Fibroblast of gingiva (primary cell): ENCODE data around the gene ATXN7L1.

Experiments used
- DNase-seq: peaks from one replicate; pipeline ENCODE4 v3.0.0-alpha.2; 2011; ENCODE audit warnings: low read depth

The ATXN7L1 gene

DNA sequence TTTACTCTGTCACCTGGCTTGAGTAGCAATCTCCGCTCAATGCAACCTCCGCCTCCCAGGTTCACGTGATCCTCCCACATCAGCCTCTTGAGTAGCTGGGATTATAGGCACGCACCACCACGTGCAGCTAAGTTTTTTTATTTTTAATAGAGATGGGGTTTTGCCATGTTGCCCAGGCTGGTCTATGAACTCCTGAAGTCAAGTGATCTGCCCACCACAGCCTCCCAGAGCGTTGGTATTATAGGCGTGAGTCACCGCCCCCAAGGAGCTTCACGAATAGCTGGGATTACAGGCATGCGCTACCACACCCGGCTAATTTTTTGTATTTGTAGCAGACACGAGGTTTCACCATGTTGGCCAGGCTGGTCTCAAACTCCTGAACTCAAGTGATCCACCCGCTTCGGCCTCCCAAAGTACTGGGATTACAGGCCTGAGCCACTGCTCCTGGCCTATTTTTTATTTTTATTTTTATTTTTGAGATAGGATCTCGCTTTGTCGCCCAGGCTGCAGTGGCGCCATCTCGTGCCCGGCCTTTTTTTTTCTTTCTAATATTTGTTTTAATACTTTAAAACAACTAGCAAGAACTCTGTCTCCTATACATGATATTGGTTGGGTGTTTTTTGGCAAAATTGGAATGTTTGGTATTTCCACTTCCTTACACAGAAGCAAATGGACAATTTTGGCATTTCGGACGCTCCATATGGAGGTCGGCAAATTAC lies 296.2 kb downstream of the ATXN7L1 start:
- DNase-seq: no peak

DNA sequence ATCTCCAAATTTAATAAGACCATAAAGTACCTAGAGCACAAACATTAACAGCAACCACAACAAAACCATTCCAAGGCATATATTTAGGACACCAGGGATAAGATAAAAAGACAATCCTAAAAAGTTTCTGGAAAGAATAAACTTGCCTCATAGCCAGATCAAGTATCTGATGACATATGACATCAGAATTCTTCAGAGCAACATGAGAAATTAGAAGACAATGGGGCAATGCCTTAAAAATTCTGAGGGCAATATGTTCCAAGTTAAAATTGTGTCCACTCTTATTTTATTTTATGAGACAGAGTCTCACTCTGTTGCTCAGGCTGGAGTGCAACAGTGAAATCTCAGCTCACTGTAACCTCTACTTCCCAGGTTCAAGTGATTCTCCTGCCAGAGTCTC lies 297.9 kb downstream of the ATXN7L1 start:
- DNase-seq: peak; percentile 75

DNA sequence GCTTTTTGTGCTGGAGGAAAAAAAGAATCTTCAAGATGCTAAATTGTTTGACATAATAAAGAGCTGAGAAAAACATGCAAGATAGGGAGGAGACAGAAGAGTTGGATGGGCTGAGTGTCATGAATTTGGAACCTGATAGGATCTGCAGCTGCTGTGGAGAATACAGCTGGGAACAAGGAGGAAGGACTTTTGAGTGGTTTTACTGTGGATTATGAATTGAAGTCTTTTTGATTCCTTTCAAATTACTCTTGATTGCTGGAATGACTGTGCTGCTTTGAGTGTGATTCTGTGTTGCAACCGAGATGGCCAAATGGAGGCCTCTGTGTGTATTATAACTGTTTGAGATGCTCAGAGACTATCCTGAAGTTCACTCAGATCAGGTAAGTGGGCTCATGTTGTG lies 299.1 kb downstream of the ATXN7L1 start:
- peak; percentile 31 for DNase-seq

DNA sequence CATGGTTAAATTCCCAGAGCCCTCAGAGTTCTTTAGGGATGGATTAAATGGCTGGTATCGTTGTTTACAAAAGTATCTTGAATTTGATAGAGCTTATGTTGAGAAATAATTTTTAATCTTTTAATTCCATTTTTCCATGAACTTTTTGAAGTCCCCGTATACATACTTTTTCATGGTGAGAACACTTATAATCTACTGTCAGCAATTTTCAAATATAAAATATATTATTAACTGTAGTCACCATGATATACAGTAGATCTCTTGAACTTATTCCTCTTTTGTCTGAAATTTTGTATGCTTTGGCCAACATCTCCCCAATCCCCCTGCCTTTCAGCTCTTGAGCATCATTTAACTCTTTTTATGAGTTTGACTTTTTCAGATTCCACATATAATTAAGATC lies 304.5 kb downstream of the ATXN7L1 start:
- no peak for DNase-seq

DNA sequence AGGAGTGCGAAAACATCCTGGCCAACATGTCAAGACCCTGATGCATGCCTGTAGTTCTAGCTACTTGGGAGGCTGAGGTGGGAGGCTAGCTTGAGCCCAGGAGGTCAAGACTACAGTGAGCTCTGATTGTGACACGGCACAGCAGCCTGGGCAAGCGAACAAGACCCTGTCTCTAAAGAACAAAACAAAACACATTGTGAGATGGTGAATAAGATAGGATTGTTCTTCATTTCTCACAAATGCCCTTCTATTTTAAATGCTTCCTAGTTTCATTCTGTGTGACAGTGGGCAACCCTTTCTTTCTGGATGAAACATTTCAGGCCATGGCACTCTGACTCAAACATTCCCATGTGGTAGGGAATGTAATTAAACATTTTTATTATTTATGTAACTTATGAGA lies 308.6 kb downstream of the ATXN7L1 start:
- no peak for DNase-seq

DNA sequence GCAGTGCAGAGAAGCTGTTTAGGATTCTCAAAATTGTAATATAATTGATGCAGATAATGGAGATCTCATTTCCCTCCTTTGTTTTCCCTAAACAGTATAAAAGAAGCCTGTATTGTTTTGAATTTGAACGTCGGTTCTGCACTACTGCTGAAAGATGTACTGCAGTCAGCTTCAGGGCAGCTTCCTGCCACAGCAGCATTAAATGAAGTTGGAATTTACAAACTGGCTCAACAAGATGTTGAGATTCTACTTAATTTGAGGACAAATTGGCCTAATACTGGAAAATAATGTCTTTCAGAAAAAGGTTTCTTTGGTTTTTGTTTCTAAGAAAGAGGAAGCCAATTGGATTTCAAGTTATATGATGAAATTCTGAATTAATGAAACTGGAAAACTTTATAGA lies 309.4 kb downstream of the ATXN7L1 start:
- DNase-seq: no peak

DNA sequence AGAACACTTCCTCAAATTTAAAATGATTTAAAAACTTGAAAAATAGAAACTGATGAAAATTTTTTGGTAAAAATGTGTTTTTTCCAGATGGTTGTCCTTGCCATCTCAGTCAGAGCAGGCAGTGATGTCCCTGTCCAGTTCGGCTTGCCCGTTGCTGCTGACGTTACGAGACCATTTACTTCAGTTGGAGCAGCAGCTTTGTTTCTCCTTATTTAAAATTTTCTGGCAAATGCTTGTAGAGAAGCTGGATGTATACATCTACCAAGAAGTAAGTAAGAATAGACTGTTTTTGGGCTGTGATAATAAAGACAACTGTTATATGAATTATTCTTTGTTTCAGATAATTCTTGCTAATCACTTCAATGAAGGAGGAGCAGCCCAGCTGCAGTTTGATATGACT lies 311.2 kb downstream of the ATXN7L1 start:
- DNase-seq: no peak

DNA sequence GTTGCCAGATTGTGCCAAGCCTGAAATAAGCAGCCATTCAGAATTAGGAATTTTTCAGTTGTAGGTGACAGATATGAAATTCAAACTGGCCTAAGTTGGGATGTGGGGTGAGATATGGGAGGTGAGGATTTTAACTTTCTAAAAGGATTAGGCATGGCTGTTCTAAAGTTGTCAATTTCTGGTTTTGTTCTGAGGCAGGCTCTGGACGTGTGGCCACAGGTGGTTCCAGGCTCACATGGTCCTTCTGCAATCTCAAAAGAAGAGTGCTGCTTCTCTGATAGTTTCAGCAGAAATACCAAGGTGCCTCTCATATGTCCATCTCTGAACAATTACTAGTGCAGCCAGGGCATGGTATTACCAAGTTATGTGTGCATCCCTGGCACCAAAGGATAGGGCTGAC lies 316.5 kb downstream of the ATXN7L1 start:
- DNase-seq: no peak
